Prostate gland (tissue), 2 donors: ENCODE results near the gene ARSB.

Experiments used
- POLR2A ChIP-seq: fragments of 450-650 bp; IDR thresholded peaks from one replicate; pipeline ENCODE4 v1.6.1; 2016; ENCODE audit warnings: antibody characterized with exemption, mild to moderate bottlenecking
- POLR2AphosphoS5 ChIP-seq: sonication (generic); formaldehyde crosslinking; IDR thresholded peaks from one replicate; pipeline ENCODE4 v1.6.1; 2017; ENCODE audit warnings: antibody characterized with exemption
- TF ChIP-seq, protein P1 (sequence below), 4 experiments: fragments of 200-600 bp in 2 of 4; fragments of 450-650 bp in 2 of 4; sonication (generic) in 2 of 4; IDR thresholded peaks; 1 replicate in 3 of 4; 2 replicates in 1 of 4; pipeline ENCODE4 v1.5.1; 2016 to 2019; ENCODE audit warnings: antibody characterized with exemption in 4 of 4, mild to moderate bottlenecking in 2 of 4, moderate library complexity in 2 of 4

DNA sequence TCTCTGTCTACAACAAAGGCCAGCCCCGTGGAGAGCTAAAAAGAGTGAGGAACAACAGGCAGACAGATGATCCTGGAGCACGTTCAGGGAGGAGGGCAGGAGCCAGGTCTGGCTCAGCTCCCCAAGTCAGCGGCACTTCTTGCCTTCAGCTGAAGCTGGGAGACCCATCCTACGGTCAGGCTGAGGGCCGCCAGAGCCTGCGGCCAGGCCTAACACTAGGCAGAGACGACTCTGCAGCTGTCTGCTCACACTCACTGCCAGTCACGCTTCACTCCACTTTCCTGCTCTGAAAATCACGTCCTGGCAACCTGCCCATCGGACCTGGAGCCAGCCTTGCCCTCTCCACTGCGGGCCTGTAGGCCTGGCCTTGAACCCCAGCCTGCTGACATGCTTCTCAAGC is 175.7 kb downstream of the ARSB start:
- TF ChIP-seq, protein P1, sequence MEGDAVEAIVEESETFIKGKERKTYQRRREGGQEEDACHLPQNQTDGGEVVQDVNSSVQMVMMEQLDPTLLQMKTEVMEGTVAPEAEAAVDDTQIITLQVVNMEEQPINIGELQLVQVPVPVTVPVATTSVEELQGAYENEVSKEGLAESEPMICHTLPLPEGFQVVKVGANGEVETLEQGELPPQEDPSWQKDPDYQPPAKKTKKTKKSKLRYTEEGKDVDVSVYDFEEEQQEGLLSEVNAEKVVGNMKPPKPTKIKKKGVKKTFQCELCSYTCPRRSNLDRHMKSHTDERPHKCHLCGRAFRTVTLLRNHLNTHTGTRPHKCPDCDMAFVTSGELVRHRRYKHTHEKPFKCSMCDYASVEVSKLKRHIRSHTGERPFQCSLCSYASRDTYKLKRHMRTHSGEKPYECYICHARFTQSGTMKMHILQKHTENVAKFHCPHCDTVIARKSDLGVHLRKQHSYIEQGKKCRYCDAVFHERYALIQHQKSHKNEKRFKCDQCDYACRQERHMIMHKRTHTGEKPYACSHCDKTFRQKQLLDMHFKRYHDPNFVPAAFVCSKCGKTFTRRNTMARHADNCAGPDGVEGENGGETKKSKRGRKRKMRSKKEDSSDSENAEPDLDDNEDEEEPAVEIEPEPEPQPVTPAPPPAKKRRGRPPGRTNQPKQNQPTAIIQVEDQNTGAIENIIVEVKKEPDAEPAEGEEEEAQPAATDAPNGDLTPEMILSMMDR (IDR thresholded peaks at IDR 0.05), result no peak
- TF ChIP-seq POLR2A (no peak), POLR2AphosphoS5 (no peak)
